GM12872 (cell line): Measurements from ENCODE around the gene CLEC16A.

Source experiments
- TF ChIP-seq, protein P1 (sequence below): IDR thresholded peaks from 3 replicates; pipeline ENCODE4 v1.5.1; 2011; ENCODE audit warnings: low read depth, mild to moderate bottlenecking, low read length, moderate library complexity; ENCODE audit not compliant: insufficient read depth

The CLEC16A gene

GRCh38 chr16:11051879-11052808 is 107.8 kb downstream of the CLEC16A start:
- TF ChIP-seq, protein P1, sequence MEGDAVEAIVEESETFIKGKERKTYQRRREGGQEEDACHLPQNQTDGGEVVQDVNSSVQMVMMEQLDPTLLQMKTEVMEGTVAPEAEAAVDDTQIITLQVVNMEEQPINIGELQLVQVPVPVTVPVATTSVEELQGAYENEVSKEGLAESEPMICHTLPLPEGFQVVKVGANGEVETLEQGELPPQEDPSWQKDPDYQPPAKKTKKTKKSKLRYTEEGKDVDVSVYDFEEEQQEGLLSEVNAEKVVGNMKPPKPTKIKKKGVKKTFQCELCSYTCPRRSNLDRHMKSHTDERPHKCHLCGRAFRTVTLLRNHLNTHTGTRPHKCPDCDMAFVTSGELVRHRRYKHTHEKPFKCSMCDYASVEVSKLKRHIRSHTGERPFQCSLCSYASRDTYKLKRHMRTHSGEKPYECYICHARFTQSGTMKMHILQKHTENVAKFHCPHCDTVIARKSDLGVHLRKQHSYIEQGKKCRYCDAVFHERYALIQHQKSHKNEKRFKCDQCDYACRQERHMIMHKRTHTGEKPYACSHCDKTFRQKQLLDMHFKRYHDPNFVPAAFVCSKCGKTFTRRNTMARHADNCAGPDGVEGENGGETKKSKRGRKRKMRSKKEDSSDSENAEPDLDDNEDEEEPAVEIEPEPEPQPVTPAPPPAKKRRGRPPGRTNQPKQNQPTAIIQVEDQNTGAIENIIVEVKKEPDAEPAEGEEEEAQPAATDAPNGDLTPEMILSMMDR = no peak

DNA sequence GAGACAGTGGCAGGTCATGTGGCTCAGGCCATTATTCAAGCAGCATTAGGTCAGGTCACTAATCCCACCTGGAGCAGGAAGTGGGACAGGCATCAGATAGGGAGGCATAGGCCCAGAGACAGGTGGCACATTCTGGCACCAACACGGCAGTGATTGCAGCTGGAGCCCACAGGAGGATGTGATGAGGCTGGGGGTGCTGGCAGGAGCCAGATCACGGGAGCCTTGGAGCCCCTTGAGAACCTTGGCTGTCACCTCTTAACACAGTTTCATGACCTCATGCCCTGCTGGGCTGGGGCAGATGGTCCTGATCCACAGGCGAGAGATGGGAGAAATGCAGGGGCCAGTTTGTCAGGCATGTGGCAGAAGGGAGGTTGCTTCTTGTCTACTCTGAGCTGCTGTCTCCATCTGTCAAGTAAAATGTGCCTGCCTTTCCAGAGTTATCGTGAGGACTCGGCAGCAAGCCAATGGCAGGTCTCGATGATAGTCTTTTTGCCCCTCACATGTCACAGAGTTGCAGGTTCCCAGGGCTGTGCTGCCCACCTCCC is 109.6 kb downstream of the CLEC16A start:
- TF ChIP-seq, protein P1 = no peak

DNA sequence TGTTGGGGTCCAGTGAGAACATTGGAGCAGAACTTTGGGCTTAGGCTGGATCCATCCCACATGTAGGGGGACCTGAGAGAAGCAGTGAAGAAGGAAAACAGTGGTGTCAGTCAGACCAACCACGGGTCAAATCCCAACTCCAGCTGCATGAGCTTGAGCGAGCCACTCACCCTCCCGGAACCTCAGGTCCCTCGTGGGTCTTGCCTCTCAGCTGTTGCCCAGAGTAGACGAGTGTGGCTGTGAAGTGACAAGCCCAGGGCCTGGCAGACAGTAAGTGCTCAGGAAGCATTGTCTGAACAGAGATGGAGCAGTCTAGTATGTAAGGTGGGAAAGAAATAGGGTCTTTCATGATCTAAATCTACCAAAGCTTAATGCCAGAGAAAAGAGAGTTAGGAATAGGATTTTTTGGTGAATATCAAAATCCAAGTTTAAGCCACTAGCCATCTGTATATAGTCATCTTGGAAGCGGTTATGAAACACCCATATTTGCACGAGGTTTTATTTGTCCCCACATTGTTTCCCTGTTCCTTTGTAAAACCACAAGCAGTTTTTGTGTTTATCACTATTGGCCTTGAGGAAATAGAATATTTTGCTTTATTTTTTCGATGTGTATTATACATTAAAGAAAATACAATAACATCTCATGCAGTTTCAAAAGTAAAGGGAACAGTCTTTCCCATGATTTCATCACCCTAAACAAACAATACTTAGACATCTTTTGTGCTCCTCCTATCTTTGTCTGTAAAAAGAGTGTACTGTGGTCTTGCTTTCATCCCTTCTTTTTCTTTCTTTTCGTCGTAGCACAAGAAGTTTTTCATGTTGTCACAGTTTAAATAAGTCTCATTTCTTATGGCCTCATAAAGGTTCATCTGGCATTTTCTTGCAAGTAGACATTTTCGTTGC is 112.0 kb downstream of the CLEC16A start:
- TF ChIP-seq, protein P1 = no peak

DNA sequence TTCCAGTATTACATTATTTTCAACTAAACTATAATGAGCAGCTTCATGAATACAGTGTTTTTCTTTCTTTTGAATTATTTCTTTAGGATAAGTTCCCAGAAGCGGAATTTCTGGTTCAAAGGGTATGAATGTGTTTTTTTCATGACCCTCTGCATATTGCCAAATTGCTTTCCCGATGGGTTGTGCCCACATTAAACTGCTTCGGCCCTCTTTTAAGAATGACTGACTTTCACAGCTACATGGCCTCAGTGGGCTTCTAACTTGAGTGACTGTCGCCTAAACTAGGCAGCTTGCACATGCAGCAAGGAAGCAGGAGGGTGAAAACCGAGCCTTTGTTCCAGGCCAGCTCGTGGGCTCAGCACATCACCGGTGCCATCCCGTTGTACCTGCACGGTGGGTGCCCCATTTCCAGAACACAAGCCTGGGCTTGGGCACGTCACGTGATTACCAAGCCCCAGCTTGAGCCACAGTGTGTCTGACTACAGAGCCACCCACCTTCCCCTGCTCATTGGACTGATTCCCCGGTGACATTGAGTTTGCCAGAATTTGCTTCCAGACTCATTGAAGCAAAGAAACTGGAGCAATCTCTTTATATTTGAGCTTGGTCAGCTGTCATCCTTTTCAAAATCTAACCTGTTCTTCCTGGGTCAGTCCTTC is 112.8 kb downstream of the CLEC16A start:
- TF ChIP-seq, protein P1 = no peak

- TF ChIP-seq, protein P1 = no peak
Observed at GRCh38 chr16:11057711-11058345, 113.5 kb downstream of the CLEC16A start.

- TF ChIP-seq, protein P1 = no peak
Observed at GRCh38 chr16:11058832-11059231, 114.5 kb downstream of the CLEC16A start.
